ENCODE results near the gene KRIT1.

Gene KRIT1

GRCh38 chr7:92228742-92229141 lies 17.0 kb downstream of the KRIT1 start:
- no peak for TF ChIP-seq CTCF (IDR thresholded peaks at IDR 0.05; ENCODE audit: extremely low read depth, insufficient read depth, missing control alignments)
- DNase-seq (ENCODE audit: low spot score): no peak
- in situ Hi-C loops (cut with MboI; ENCODE audit: low pct_unique_long_range_greater_than_20kb, low sequenced_read_pairs, unreplicated experiment): no loop called here

GRCh38 chr7:92228100-92228499 lies 17.6 kb downstream of the KRIT1 start:
- no peak for TF ChIP-seq CTCF (IDR thresholded peaks at IDR 0.05; ENCODE audit: extremely low read depth, insufficient read depth, missing control alignments)
- no peak for DNase-seq (ENCODE audit: low spot score)
- in situ Hi-C loops (cut with MboI; ENCODE audit: low pct_unique_long_range_greater_than_20kb, low sequenced_read_pairs, unreplicated experiment): no loop called here

GRCh38 chr7:92226981-92227380 lies 18.7 kb downstream of the KRIT1 start:
- in situ Hi-C loops (cut with MboI; ENCODE audit: low pct_unique_long_range_greater_than_20kb, low sequenced_read_pairs, unreplicated experiment): no loop called here
- TF ChIP-seq CTCF (IDR thresholded peaks at IDR 0.05; ENCODE audit: extremely low read depth, insufficient read depth, missing control alignments): no peak
- DNase-seq (ENCODE audit: low spot score): no peak

GRCh38 chr7:92221766-92222165 lies 23.9 kb downstream of the KRIT1 start:
- in situ Hi-C loops (cut with MboI; ENCODE audit: low pct_unique_long_range_greater_than_20kb, low sequenced_read_pairs, unreplicated experiment): no loop called here
- no peak for DNase-seq (ENCODE audit: low spot score)
- no peak for TF ChIP-seq CTCF (IDR thresholded peaks at IDR 0.05; ENCODE audit: extremely low read depth, insufficient read depth, missing control alignments)

GRCh38 chr7:92206672-92207071 lies 39.0 kb downstream of the KRIT1 start:
- in situ Hi-C loops (cut with MboI; ENCODE audit: low pct_unique_long_range_greater_than_20kb, low sequenced_read_pairs, unreplicated experiment): no loop called here
- DNase-seq (ENCODE audit: low spot score): no peak
- TF ChIP-seq CTCF (IDR thresholded peaks at IDR 0.05; ENCODE audit: extremely low read depth, insufficient read depth, missing control alignments): no peak

- TF ChIP-seq CTCF (IDR thresholded peaks at IDR 0.05; ENCODE audit: extremely low read depth, insufficient read depth, missing control alignments): no peak
- no peak for DNase-seq (ENCODE audit: low spot score)
- in situ Hi-C loops (cut with MboI; ENCODE audit: low pct_unique_long_range_greater_than_20kb, low sequenced_read_pairs, unreplicated experiment): no loop called here
These were observed 39.7 kb downstream of the KRIT1 start for GRCh38 chr7:92205987-92206386.

GRCh38 chr7:92200791-92201190 lies 44.9 kb downstream of the KRIT1 start:
- no peak for DNase-seq (ENCODE audit: low spot score)
- no peak for TF ChIP-seq CTCF (IDR thresholded peaks at IDR 0.05; ENCODE audit: extremely low read depth, insufficient read depth, missing control alignments)
- in situ Hi-C loops (cut with MboI; ENCODE audit: low pct_unique_long_range_greater_than_20kb, low sequenced_read_pairs, unreplicated experiment): no loop called here
